HG03064 (cell line): ENCODE results near the gene ITPRIPL2.

Experiments used
- ATAC-seq: cut with Tn5 transposase; IDR thresholded peaks from one replicate; pipeline ENCODE4 v1.9.1; 2021; ENCODE audit warnings: low read depth; ENCODE audit not compliant: unreplicated experiment

The ITPRIPL2 gene

GRCh38 chr16:19093631-19094541 lies 19.9 kb upstream of the ITPRIPL2 start:
- ATAC-seq, result no peak

DNA sequence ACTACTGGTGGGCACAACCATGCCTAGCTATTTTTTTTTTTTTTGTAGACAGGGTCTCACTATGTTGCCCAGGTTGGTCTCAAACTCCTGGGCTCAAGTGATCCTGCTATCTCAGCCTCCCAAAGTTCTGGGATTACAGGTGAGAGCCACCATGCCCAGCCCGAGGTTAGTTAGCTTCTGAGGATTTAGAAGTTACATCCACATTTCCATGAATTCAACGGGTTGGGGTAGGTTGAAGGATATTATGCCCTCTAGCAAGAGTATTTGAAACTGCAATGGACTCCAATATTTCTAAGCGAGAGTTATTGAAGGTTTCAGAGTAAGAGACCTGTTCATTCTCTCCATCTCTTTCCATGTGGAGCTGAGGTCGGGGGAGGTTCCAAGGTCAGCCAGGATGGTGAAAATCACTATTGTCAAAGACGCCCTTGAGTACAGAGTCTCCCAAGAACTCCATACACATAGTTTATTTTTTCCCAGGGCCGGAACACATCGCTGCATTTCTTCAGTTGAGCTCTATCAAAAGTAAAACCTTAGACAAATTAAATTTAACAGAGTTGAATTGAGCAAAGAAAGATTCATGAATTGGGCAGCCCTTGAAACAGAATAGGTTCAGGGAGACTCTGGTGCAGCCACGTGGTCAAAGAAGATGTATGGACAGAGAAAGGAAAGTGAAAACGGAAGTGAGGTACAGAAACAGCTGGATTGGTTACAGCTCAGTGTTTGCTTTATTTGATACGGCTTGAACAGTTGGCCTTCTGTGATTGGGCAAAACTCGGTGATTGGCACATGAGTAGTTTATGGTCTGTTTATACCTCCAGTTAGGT lies 19.0 kb upstream of the ITPRIPL2 start:
- no peak for ATAC-seq

DNA sequence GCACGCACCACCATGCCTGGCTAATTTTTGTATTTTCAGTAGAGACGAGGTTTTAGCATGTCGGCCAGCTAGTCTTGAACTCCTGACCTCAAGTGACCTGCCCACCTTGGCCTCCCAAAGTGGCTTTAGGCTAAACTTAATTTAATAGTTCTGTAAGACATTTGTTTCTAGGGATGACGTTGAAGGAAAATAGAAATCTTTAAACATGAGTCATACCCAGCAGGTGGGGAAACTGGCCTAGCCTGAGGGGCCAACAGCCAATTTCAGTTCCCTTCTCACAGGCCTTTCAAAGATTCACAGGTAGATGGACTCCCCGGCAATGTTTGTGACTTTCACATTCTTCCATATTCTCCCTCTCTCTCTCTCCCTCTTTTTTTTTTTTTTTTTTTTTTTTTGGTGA lies 18.1 kb upstream of the ITPRIPL2 start:
- no peak for ATAC-seq

- ATAC-seq, result no peak
These were observed 15.6 kb upstream of the ITPRIPL2 start for GRCh38 chr16:19098173-19098572.

DNA sequence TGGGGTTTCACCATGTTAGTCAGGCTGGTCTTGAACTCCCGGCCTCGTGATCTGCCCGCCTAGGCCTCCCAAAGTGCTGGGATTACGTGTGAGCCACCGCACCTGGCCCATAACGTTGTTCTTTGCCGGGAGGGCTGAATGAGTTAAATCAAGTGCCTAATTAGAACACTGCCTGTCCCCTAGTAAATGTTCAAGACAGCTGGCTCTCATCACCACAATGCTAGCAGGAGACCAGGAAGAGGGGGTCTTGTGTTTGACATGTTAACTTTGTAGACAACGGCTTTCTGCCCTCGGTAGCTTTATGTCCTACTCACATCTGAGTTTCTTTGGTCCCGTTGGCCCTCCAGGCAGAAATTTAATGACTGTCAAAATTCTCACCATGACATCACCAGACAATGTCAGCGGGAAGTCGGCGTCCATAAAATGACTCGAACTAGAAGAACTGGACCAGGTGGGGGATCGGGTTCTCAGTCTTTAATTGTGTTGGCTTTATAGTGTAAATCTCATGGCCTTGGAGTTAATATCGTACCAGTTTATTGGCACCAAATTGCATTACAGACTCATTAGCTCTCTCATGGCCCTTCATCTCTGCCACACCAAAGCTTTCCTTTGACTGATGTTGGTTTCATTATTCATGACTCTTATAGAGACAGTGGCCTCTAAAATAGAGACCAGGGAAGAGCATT lies 11.4 kb upstream of the ITPRIPL2 start:
- ATAC-seq, result no peak

DNA sequence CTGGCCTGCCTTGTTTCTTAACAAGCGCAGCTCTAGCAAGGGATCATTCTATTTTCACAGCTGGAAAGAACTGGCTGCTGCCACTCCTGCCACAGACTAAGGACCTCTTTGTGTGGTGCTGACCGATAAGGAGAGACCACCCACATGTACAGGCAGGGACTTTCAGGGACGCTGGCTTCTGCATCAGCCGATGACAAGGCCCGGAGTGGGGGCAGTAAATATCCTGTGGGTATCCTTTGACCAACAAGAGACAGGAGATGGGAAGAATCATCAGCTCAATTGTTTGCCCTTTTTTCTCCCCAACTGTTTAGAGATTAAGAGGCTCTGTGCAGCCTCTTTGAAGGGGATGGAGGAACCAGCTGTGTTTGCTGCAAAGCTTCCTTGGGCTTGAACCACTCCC lies 9.2 kb upstream of the ITPRIPL2 start:
- ATAC-seq, result no peak

DNA sequence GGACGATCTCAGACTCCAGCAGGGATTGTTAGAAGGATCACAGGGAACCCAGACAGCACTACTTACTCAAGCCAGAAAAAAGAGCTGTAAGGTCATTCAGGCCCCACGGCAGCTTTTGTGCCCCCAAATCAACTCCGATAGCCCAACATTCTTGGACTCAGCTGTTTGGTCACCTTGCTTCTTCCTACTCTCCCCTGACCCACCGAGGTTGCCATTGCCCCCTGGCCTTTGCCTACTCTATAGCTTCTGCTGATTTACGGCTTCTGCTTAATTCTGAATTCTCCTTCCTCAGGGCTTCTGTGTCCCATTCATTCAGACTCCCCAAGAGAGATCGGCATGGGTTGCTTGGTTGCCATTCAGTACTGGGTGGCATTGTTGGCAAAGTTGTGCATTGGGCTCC lies 8.6 kb upstream of the ITPRIPL2 start:
- no peak for ATAC-seq

GRCh38 chr16:19105891-19106624 lies 7.7 kb upstream of the ITPRIPL2 start:
- no peak for ATAC-seq

- no peak for ATAC-seq
These were observed 7.1 kb upstream of the ITPRIPL2 start for GRCh38 chr16:19106625-19107020.

DNA sequence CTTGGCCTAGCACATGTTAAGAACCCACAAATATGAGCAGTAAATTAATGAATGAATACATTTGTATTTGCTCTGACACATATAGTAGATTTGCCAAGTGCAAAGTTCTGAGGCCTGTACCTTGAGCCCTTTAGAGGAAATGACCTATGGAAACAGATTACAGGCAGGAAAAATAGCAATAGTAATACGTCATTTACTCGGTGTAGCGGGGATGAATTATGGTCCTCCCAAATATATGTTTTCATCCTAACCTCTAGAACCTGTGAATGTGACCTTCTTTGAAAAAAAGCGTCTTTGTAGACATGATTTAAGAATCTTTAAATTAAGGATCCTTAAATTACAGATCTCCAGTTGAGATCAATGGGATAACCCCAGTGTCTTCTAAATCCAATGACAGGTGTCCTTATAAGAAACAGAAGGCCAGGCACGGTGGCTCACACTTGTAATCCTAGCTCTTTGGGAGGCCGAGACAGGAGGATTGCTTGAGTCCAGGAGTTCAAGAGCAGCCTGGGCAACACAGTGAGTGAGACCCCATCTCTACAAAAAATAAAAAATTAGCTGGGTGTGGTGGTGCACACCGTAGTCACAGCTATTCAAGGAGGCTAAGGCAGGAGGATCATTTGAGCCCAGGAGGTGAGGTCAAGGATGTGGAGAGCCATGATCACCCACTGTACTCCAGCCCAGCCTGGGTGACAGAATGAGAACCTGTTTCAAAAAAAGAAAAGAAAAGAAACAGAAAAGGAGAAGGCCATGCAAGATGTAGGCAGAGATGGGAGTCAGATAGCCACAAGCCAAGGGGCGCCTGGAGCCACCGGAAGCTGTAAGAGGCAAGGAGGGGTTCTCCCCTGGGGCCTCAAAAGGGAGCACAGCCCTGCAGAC lies 5.1 kb upstream of the ITPRIPL2 start:
- ATAC-seq, result no peak

DNA sequence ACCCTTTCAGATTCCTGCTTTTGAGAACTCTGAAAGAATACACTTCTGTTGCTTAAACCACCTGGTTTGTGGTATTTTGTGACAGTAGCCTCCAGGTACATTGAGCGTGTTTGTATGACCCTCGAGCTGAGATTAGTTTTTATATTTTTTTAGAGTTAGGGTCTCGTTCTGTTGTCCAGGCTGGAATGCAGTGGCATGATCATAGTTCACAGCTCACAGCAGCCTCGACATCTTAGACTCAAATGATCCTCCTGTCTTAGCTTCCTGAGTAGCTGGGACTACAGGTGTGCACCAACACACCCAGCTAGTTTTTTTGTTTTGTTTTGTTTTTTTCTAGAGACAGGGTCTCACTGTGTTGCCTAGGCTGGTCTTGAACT lies 4.5 kb upstream of the ITPRIPL2 start:
- no peak for ATAC-seq

GRCh38 chr16:19110537-19111360 lies 3.0 kb upstream of the ITPRIPL2 start:
- ATAC-seq, result no peak

DNA sequence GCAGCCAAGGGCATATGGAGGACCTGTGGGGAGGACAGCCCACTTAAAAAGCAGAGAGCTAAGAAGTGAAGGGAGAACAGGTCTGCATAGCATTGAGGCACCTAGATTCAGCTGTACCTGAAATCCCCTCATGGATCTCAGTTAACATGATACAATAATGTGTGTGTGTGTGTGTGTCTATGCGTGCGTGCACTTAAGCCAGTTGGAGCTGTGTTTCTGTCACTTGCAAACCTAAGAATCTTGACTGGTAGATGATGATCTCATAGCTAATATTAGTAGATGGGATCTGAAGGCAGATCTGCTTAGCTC lies 1.7 kb upstream of the ITPRIPL2 start:
- ATAC-seq, result no peak

- no peak for ATAC-seq
These were observed 789 bp downstream of the ITPRIPL2 start for GRCh38 chr16:19114359-19115147.

DNA sequence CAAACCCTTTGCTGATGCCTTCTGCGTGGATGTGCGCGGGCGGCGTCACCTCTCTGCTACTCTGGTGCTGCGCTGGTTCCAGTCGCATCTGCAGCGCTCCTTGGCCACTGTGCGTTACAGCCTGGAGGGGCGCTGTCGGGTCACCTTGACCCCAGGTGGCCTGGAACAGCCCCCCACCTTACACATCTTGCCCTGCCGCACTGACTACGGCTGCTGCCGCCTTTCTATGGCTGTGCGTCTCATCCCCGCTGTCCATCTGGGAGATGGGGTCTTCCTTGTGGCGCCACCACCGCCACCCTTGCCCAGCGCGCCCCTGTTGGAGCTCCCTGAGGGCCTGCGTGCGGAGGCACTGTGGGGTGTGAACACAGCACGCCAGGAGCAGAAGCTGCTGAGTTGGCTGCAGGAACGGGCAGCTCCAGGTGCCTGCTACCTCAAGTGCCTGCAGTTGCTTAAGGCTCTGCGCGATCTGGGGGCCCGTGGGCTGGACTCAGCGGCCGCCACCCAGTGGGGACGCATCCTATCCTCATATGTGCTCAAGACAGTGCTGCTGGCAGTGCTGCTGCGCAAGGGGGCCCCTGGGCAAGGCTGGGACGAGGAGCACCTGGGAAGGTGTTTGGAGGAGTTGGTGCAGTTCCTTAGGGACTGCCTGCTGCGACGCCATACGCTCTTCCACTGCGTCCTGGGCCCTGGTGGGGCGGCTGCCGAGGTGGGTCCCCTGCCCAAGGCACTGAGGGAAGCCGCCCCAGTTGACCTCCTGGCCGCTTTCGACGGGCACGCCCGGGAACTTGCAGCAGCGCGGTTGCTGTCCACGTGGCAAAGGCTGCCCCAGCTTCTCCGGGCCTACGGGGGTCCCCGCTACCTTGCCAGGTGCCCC lies 1.6 kb downstream of the ITPRIPL2 start:
- no peak for ATAC-seq

- ATAC-seq, result no peak
These were observed 3.1 kb downstream of the ITPRIPL2 start for GRCh38 chr16:19116711-19117449.
